Astrocyte of the spinal cord (primary cell): Measurements from ENCODE around the gene LTBP2.

Experiments used
- DNase-seq: peaks from one replicate; pipeline ENCODE4 v3.0.0; 2011; ENCODE audit warnings: low read depth, low spot score
- H3K4me3 ChIP-seq: 2 replicates; pipeline ENCODE4 v1.5.1; 2011; ENCODE audit warnings: low read depth, mild to moderate bottlenecking, low read length, moderate library complexity
- in situ Hi-C: cut with HindIII; loops from 2 replicates; pipeline ENCODE4 v1.10.0; 2017; ENCODE audit warnings: low sequenced_read_pairs
- TF ChIP-seq, protein P1 (sequence below): IDR thresholded peaks from 2 replicates; pipeline ENCODE4 v1.5.1; 2012; ENCODE audit warnings: low read depth, mild to moderate bottlenecking, low read length, inconsistent platforms

The LTBP2 gene

GRCh38 chr14:74546416-74546815, 65.6 kb downstream of the LTBP2 start:
- no peak overlapping the region for H3K4me3 ChIP-seq
- no peak for DNase-seq
- in situ Hi-C loops, result no loop called here
- TF ChIP-seq, protein P1, sequence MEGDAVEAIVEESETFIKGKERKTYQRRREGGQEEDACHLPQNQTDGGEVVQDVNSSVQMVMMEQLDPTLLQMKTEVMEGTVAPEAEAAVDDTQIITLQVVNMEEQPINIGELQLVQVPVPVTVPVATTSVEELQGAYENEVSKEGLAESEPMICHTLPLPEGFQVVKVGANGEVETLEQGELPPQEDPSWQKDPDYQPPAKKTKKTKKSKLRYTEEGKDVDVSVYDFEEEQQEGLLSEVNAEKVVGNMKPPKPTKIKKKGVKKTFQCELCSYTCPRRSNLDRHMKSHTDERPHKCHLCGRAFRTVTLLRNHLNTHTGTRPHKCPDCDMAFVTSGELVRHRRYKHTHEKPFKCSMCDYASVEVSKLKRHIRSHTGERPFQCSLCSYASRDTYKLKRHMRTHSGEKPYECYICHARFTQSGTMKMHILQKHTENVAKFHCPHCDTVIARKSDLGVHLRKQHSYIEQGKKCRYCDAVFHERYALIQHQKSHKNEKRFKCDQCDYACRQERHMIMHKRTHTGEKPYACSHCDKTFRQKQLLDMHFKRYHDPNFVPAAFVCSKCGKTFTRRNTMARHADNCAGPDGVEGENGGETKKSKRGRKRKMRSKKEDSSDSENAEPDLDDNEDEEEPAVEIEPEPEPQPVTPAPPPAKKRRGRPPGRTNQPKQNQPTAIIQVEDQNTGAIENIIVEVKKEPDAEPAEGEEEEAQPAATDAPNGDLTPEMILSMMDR, result no peak

DNA sequence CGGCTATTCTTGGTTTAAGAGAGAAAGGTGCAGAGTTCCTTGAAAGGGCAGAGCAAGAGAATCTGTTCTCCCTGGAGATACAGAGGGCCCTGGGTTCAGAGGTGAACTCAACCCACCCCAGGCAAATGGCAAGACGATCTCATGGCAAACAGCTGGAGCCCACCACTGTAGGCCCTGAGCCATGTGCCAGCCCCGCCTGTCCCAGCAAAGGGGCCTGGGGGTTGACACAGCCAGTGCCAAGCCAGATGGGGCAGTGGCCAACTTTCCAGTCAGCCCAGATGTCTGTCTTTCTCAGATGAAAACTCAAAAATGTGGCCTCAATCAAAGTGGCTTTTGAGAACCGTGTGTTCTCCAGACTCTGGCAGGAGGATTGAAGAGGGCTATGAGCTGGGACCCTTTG, 66.7 kb downstream of the LTBP2 start:
- in situ Hi-C loops, result no loop called here
- TF ChIP-seq, protein P1, result no peak
- DNase-seq, result no peak
- no peak overlapping the region for H3K4me3 ChIP-seq

DNA sequence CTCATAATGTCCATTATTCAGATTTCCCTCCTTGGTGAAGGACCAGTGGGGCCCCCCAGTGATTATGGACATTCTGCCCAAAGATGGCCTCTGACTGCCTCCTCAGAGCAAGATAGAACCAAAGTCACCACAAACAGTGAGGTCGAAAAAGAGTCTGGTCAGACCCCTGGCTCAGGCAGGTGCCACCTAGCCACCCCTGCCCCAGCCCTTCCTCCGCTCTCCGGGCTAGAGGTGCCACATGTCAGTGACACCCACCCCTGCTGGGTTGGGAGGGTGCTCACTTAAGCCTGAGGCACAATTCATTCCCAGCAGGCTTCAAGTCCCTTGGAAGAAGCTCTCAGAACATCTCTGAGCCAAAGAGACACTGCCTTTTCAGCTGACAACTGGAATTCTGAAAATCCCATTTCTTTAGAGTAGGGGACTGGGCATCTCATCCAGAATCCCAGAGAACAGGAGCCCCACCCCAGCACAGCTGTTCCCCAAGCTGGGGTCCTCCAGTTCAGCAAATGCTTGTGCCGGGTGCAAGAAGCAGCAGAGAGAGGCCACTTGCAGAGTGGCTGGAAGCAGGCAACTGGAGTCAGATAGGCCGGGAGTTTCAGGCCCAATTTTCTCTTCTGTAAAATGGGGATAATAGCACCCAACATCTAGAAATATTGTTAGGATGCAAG, 68.1 kb downstream of the LTBP2 start:
- TF ChIP-seq, protein P1, result no peak
- in situ Hi-C loops, result no loop called here
- H3K4me3 ChIP-seq, result no peak overlapping the region
- DNase-seq, result no peak

DNA sequence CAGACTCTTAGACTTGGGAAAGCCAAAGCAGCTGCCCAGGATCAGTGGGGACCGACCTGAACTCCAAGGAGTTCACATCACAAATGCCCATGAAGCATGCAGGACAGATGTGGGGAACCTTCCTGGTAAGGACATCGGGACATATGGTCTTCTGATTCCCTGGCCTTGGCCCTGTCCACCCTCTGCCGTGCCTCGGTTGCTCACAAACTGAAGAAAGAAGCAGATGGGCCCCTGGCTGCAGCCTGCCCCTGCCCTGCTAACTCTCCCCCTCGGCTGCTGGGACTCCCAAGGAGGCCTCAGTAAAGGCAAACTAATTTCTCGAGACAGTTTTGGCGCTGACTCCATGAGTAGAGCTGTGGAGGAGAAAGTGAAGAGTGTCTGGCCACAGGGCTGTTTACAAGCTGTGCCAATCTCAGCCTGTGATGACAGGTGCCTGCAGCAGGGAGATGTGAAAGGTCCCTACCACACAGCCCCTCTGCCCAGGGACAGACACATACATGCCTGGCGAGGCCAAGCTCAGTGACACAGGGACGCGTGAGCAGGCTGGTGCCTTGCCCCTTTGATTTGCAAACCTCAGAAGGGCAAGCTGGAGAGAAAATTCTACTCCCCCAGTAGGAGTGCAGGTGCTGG, 69.9 kb downstream of the LTBP2 start:
- in situ Hi-C loops, result no loop called here
- H3K4me3 ChIP-seq, result no peak overlapping the region

GRCh38 chr14:74541225-74541624, 70.8 kb downstream of the LTBP2 start:
- in situ Hi-C loops, result no loop called here
- no peak for DNase-seq
- TF ChIP-seq, protein P1, result no peak
- no peak overlapping the region for H3K4me3 ChIP-seq

More for the DNA sequence above, 69.9 kb downstream of the LTBP2 start:
- TF ChIP-seq, protein P1, result no peak
- no peak for DNase-seq

DNA sequence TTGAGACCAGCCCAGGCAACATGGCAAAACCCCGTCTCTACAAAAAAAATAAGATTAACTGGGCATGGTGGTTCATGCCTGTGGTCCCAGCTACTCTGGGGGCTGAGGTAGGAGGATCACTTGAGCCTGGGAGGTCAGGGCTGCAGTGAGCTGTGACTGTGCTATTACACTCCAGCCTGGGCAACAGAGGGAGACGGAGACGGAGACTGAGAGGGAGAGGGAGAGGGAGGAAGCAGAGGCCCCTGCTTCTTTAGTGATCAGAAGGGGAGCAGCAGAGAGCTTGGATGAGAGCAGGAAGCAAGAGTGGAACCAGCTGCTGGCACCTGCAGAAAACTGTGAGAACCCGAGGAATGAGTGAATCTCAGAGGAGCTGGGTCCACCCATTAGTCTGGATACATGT, 72.5 kb downstream of the LTBP2 start:
- TF ChIP-seq, protein P1, result no peak
- DNase-seq, result no peak

More for the DNA sequence above, 72.5 kb downstream of the LTBP2 start:
- no peak overlapping the region for H3K4me3 ChIP-seq
- in situ Hi-C loops, result no loop called here
